Colonic mucosa (tissue), 4 donors: ENCODE measurements around the gene SLC38A11. TPM values are rescaled to one million over a fixed set of nuclear protein-coding genes. Genes with fewer than 3 reads are reported as not detected.

Experiments used
- DNase-seq: peaks from one replicate; pipeline ENCODE4 v3.0.0-alpha.2; 2020
- H3K27ac ChIP-seq: fragments of 200-600 bp; one replicate; pipeline ENCODE4 v1.8.0; 2021
- H3K27me3 ChIP-seq: fragments of 200-600 bp; one replicate; pipeline ENCODE4 v1.8.0; 2021
- H3K36me3 ChIP-seq: fragments of 200-600 bp; one replicate; pipeline ENCODE4 v1.8.0; 2021
- H3K4me1 ChIP-seq: fragments of 200-600 bp; one replicate; pipeline ENCODE4 v1.8.0; 2021; ENCODE audit warnings: mild to moderate bottlenecking
- H3K4me3 ChIP-seq: fragments of 200-600 bp; one replicate; pipeline ENCODE4 v1.8.0; 2021
- H3K9ac ChIP-seq, 2 donors: one replicate each; pipeline ENCODE4 v1.7.0; 2013; ENCODE audit warnings: control low read depth in 2 of 2, low read depth in 2 of 2, low read length in 2 of 2
- H3K9me3 ChIP-seq: fragments of 200-600 bp; one replicate; pipeline ENCODE4 v1.8.0; 2021
- intact Hi-C: fragments of 100-400 bp; cut with DNase I; formaldehyde crosslinking; loops from one replicate; pipeline ENCODE4 v1.14.1; 2022
- total RNA-seq, 2 donors: library from RNA; stranded (reverse); fragmentation: NEBNext Ultra II Directional in 1 of 2; extraction: Animal tissue kit (Norgen Biotek cat#: 25700) in 1 of 2; gene quantifications; one replicate each; pipeline ENCODE4 v1.2.1, GENCODE V29; 2021
- TF ChIP-seq, protein P1 (sequence below): fragments of 200-600 bp; IDR thresholded peaks from one replicate; pipeline ENCODE4 v1.8.0; 2022; ENCODE audit warnings: antibody characterized with exemption, mild to moderate bottlenecking
- donor health status: healthy.
- donor health status: DM: no; HTN: no; CAD: no.
- donor health status: DM: no; HTN: no; CAD: no.

The SLC38A11 gene
- total RNA-seq, 2 donors from 2014 or later, result 1.5 to 3.0 TPM

DNA sequence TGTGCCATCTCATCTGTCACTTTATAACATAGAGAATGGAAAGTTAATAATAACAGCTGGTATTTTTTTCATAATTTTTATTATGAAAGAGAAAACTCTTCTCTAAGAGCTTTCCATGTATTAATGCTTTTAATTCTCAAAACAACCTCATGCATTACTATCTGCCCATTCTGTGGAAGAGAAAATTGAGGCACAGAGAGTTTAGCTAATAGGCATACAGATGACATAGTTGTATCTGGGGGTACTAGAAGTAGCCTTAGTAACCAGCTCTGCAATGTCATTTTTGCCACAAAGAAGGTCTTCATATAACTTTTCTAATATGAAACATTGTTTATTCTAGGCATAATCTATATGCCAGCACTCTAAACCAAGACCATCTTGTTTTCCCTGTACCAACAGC, 77.4 kb downstream of the SLC38A11 start:
- H3K4me3 ChIP-seq, result no peak overlapping the region
- H3K27me3 ChIP-seq, result no peaks in the 10 kb centered on the region
- no peaks in the 10 kb centered on the region for H3K9me3 ChIP-seq
- H3K4me1 ChIP-seq, result no peaks in the 10 kb centered on the region
- no peaks in the 10 kb centered on the region for H3K36me3 ChIP-seq
- no peak overlapping the region for H3K27ac ChIP-seq
- no peak for DNase-seq
- no peak overlapping the region for H3K9ac ChIP-seq
- intact Hi-C loops, result no loop called here
- TF ChIP-seq, protein P1, sequence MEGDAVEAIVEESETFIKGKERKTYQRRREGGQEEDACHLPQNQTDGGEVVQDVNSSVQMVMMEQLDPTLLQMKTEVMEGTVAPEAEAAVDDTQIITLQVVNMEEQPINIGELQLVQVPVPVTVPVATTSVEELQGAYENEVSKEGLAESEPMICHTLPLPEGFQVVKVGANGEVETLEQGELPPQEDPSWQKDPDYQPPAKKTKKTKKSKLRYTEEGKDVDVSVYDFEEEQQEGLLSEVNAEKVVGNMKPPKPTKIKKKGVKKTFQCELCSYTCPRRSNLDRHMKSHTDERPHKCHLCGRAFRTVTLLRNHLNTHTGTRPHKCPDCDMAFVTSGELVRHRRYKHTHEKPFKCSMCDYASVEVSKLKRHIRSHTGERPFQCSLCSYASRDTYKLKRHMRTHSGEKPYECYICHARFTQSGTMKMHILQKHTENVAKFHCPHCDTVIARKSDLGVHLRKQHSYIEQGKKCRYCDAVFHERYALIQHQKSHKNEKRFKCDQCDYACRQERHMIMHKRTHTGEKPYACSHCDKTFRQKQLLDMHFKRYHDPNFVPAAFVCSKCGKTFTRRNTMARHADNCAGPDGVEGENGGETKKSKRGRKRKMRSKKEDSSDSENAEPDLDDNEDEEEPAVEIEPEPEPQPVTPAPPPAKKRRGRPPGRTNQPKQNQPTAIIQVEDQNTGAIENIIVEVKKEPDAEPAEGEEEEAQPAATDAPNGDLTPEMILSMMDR, result no peak

DNA sequence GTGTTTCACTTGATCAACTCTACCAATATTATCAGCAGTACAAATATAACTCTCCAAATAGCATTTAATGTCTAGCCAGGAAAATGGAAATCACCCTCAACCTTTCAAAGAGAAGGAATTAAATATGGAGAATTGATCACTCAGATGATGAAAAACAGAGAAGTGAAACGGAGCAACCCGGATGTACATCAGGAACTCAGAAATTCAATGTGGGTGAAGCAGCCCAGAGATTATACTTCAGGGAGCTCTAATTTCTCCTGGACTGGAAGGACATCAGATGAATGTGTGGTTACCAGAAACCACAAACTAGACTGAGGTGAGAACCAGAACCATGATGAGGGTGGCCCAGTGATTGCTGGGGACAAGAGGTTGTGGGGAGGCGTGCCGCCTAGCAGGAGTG, 78.2 kb downstream of the SLC38A11 start:
- DNase-seq, result no peak
- intact Hi-C loops, result no loop called here
- Histone ChIP-seq H3K27ac (no peak overlapping the region), H3K4me3 (no peak overlapping the region), H3K9ac (no peak overlapping the region), H3K36me3 (no peaks in the 10 kb centered on the region), H3K27me3 (no peaks in the 10 kb centered on the region), H3K4me1 (no peaks in the 10 kb centered on the region), H3K9me3 (no peaks in the 10 kb centered on the region)
- TF ChIP-seq, protein P1, result no peak

DNA sequence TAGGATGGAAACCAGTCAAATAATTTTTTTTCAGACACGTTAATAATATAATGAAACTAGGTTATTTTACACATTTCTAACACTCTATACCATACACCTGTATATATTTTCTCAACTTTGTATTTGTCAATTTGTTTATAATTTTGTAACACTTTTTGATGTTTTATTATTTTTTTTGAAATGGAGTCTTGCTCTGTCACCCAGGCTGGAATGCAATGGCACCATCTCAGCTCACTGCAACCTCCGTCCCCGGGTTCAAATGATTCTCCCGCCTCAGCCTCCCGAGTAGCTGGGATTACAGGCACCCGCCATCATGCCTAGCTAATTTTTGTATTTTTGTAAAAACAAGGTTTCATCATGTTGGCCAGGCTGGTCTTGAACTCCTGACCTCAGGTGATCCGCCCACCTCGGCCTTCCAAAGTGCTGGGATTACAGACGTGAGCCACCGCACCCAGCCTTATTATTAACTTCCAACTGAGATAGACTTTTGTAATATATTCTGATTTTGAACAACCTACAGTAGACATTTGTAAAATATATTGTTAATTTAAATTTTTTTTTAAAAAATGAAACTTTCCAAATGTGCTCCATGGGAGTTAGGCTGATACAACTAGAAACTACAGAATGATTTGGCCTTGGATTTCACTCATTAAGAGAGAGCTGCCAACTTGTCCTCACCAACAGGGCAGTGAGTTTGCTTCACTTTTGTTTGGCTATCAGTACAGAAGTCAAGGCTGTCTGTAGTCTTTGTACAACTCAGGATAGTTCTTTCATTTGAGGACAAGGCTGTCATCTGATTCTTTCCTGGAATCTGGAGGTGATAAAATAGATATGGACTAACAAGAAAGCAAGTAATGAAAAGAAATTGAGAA, 79.8 kb downstream of the SLC38A11 start:
- TF ChIP-seq, protein P1, result no peak
- no peaks in the 10 kb centered on the region for H3K9me3 ChIP-seq
- intact Hi-C loops, result no loop called here
- no peak overlapping the region for H3K27ac ChIP-seq
- DNase-seq, result no peak
- H3K36me3 ChIP-seq, result no peaks in the 10 kb centered on the region
- H3K27me3 ChIP-seq, result no peaks in the 10 kb centered on the region
- H3K4me3 ChIP-seq, result no peak overlapping the region
- no peak overlapping the region for H3K9ac ChIP-seq
- no peaks in the 10 kb centered on the region for H3K4me1 ChIP-seq

DNA sequence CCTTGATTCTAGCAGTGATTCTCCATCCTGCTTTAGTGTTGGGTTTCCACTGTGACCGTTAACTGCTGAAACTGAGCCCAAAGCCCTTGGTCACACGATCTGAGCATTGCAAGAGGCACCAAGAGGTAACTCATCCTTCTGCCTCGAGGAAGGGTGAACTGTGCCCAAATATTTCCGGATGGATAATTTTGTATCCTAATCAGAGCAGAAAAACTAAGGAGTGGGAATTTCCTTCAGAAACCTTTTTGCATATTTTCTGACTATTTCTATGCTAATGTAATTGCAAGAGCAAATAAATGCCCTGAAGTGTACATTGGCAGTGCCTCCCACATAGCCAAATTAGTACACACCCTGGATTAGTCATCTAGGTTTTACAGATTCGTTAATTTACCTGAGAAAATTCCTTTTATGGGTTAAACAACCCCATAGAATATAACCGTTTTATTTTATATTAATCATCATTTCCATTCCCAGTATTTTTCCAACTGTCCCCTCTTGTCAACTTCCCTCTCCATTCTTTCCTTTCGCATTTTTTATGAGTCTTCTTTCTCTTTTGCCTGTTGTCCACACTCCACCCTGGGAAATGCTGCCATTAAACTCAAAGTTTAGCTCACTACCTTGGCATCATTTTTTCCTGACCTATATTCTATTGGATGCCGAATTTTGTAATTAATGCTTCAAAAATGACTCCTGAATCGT, 82.0 kb downstream of the SLC38A11 start:
- Histone ChIP-seq H3K9ac (no peak overlapping the region), H3K36me3 (no peaks in the 10 kb centered on the region), H3K27me3 (no peaks in the 10 kb centered on the region), H3K27ac (no peak overlapping the region), H3K4me3 (no peak overlapping the region), H3K4me1 (no peaks in the 10 kb centered on the region), H3K9me3 (no peaks in the 10 kb centered on the region)
- DNase-seq, result no peak
- TF ChIP-seq, protein P1, result no peak
- intact Hi-C loops, result no loop called here

DNA sequence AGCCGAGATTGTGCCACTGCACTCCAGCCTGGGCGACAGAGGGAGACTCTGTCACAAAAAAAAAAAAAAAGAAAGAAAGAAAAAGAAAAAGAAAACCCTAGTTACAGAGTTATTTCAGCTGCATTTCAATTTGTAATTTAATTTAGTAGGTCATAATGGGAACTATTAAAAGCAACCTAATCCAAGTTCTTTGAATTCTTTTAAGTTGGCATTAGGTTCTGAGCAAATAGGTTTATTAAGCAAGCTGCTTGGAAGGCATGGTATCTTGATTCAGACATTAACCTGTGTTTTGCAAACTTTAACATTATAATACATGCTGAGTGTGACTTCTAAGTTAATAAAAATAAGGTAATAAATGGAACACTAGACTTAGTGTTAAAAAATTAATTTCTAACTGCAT, 83.9 kb downstream of the SLC38A11 start:
- DNase-seq, result no peak
- intact Hi-C loops, result no loop called here
- H3K4me1 ChIP-seq, result no peaks in the 10 kb centered on the region
- H3K9me3 ChIP-seq, result no peaks in the 10 kb centered on the region
- H3K27ac ChIP-seq, result no peak overlapping the region
- no peaks in the 10 kb centered on the region for H3K27me3 ChIP-seq
- H3K4me3 ChIP-seq, result no peak overlapping the region
- TF ChIP-seq, protein P1, result no peak
- H3K36me3 ChIP-seq, result no peaks in the 10 kb centered on the region
- H3K9ac ChIP-seq, result no peak overlapping the region
